K562 (cell line): ENCODE results near the gene SPTAN1. TPM values are rescaled to one million over a fixed set of nuclear protein-coding genes. Genes with fewer than 3 reads are reported as not detected.

ENCODE experiments used
- ATAC-seq: fragments of 200-7000 bp; cut with Tn5 transposase; 3 replicates; pipeline ENCODE4 v1.9.1; 2020; ENCODE audit warnings: moderate library complexity
- BruUV-seq: library from RNA; stranded (reverse); fragments of 400-500 nt; replicated peaks from 2 replicates; lab custom pipeline; 2021; lab: Mats Ljungman, UMichigan
- CTCF ChIA-PET: fragments of 300-600 bp; formaldehyde crosslinking; extraction: SDS; loops from one replicate; lab custom pipeline; 2021; ENCODE audit warnings: low intra/inter-chr PET ratio; lab: Yijun Ruan, JAX
- POLR2A ChIA-PET: fragments of 300-600, 350-650 bp; sonication (Branson Sonifier 250); formaldehyde crosslinking; extraction: SDS; loops from one replicate; lab custom pipeline; 2021; ENCODE audit warnings: antibody characterized with exemption, inconsistent platforms; lab: Yijun Ruan, JAX
- DNase-seq, 4 experiments: peaks; one replicate each; pipeline versions ENCODE4 v3.0.0 to v3.0.0-alpha.2; 2011 to 2018; ENCODE audit warnings: low spot score in 3 of 4, mixed read lengths in 3 of 4; ENCODE audit errors: extremely low read depth in 1 of 4
- FAIRE-seq: peaks from 2 replicates; lab custom pipeline; 2011; peaks lifted over from hg19 to GRCh38; lab: Jason Lieb, UNC
- H2AFZ ChIP-seq: 2 replicates; pipeline ENCODE4 v1.6.0; 2011; ENCODE audit warnings: low read depth, low read length, control low read depth, inconsistent platforms
- H3K27ac ChIP-seq: fragments of 200-600 bp; 3 replicates; pipeline ENCODE4 v1.8.0; 2011; ENCODE audit warnings: low read depth, mild to moderate bottlenecking, control low read depth, inconsistent platforms, low read length, moderate library complexity, mixed read lengths; ENCODE audit errors: extremely low read depth
- H3K27me3 ChIP-seq, 2 experiments: fragments of 300-600 bp in 1 of 2; 2 replicates in 1 of 2; 3 replicates in 1 of 2; pipeline versions ENCODE4 v1.6.0 to v1.8.0; 2011; ENCODE audit warnings: inconsistent platforms in 2 of 2, low read length in 2 of 2, mild to moderate bottlenecking in 1 of 2, mixed read lengths in 1 of 2, moderate library complexity in 1 of 2; ENCODE audit not compliant: control insufficient read depth in 2 of 2, insufficient read depth in 2 of 2
- H3K36me3 ChIP-seq: fragments of 300-600 bp; 3 replicates; pipeline ENCODE4 v1.8.0; 2011; ENCODE audit warnings: mild to moderate bottlenecking, low read length, inconsistent platforms; ENCODE audit not compliant: control insufficient read depth, insufficient read depth
- H3K4me1 ChIP-seq, 2 experiments: fragments of 200-600 bp in 1 of 2; replicated peaks in 1 of 2; 2 replicates in 1 of 2; 3 replicates in 1 of 2; pipeline versions ENCODE4 v1.5.1 to v1.8.0; 2011; ENCODE audit warnings: inconsistent platforms in 2 of 2, low read length in 2 of 2, mild to moderate bottlenecking in 1 of 2, mixed read lengths in 1 of 2, moderate library complexity in 1 of 2; ENCODE audit not compliant: control insufficient read depth in 2 of 2, insufficient read depth in 2 of 2
- H3K4me2 ChIP-seq: 2 replicates; pipeline ENCODE4 v1.6.1; 2011; ENCODE audit warnings: low read length, control low read depth, inconsistent platforms, mixed read lengths; ENCODE audit not compliant: insufficient read depth
- H3K4me3 ChIP-seq: fragments of 200-600 bp; sonication (generic), shearing (Covaris generic); 2 replicates; pipeline ENCODE4 v1.5.1; 2016; ENCODE audit warnings: control low read depth, inconsistent platforms
- H3K79me2 ChIP-seq: fragments of 200-600 bp; 3 replicates; pipeline ENCODE4 v1.8.0; 2011; ENCODE audit warnings: low read length, inconsistent platforms; ENCODE audit not compliant: control insufficient read depth, insufficient read depth
- H3K9ac ChIP-seq, 2 experiments: 2 replicates each; pipeline versions ENCODE4 v1.6.0 to v1.6.1; 2011; ENCODE audit warnings: low read depth in 2 of 2, low read length in 2 of 2, control low read depth in 1 of 2, inconsistent platforms in 1 of 2, mild to moderate bottlenecking in 1 of 2, mixed read lengths in 1 of 2; ENCODE audit not compliant: insufficient read depth in 1 of 2
- H3K9me1 ChIP-seq: one replicate; pipeline ENCODE4 v1.6.0; 2011; ENCODE audit warnings: inconsistent platforms, mild to moderate bottlenecking, low read length, moderate library complexity; ENCODE audit not compliant: control insufficient read depth, insufficient read depth
- H3K9me3 ChIP-seq: replicated peaks from 2 replicates; pipeline ENCODE4 v1.5.1; 2011; ENCODE audit warnings: low read depth, low read length, inconsistent platforms; ENCODE audit not compliant: control insufficient read depth, insufficient read depth
- H4K20me1 ChIP-seq: replicated peaks from 2 replicates; pipeline ENCODE4 v1.6.1; 2011; ENCODE audit warnings: low read length, inconsistent platforms, mixed read lengths; ENCODE audit not compliant: control insufficient read depth, insufficient read depth
- ATF4 ChIP-seq: fragments of 450-650 bp; formaldehyde crosslinking; IDR thresholded peaks from 2 replicates; pipeline ENCODE4 v1.4.0; 2022; ENCODE audit warnings: mild to moderate bottlenecking, moderate library complexity
- BRF1 ChIP-seq: IDR thresholded peaks from 3 replicates; pipeline ENCODE4 v1.6.1; 2011; ENCODE audit warnings: borderline replicate concordance, mild to moderate bottlenecking; ENCODE audit not compliant: insufficient read length; ENCODE audit errors: extremely low read depth
- CHD7 ChIP-seq: fragments of 200-600 bp; sonication (generic); IDR thresholded peaks from one replicate; pipeline ENCODE4 v1.6.1; 2012; ENCODE audit warnings: mild to moderate bottlenecking, low read depth, low read length, inconsistent platforms
- E2F1 ChIP-seq: sonication (generic); formaldehyde crosslinking; IDR thresholded peaks from 2 replicates; pipeline ENCODE4 v1.8.1; 2023; ENCODE audit warnings: mild to moderate bottlenecking, missing genetic modification reagents, moderate library complexity
- EGR1 ChIP-seq: fragments of 450-650 bp; conservative IDR thresholded peaks from 2 replicates; pipeline ENCODE4 v1.6.1; 2017; ENCODE audit warnings: mild to moderate bottlenecking
- NFYB ChIP-seq: IDR thresholded peaks from 2 replicates; pipeline ENCODE4 v1.6.1; 2011; ENCODE audit warnings: mild to moderate bottlenecking, moderate library complexity; ENCODE audit not compliant: insufficient read length; ENCODE audit errors: extremely low read depth
- NR3C1 ChIP-seq: sonication (generic); formaldehyde crosslinking; IDR thresholded peaks from 2 replicates; pipeline ENCODE4 v1.8.1; 2022; ENCODE audit warnings: missing genetic modification reagents
- RBFOX2 ChIP-seq: fragments of 200-400 bp; formaldehyde crosslinking; IDR thresholded peaks from 2 replicates; pipeline ENCODE4 v1.6.1; 2017; ENCODE audit warnings: low read depth, mild to moderate bottlenecking, low read length, moderate library complexity
- STAT5B ChIP-seq: fragments of 250-450 bp; sonication (Bioruptor Pico); IDR thresholded peaks from 2 replicates; pipeline ENCODE4 v1.8.0; 2021; ENCODE audit warnings: mild to moderate bottlenecking, inconsistent platforms
- WGBS: fragments of 100-300 bp; shearing (Covaris generic); methylation state at CpG from one replicate; pipeline ENCODE4 v1.1.6; 2016; ENCODE audit warnings: low coverage, mixed read lengths; ENCODE audit not compliant: insufficient coverage; ENCODE audit errors: missing lambda C conversion rate; 5-methylcytosine and 5-hydroxymethylcytosine counted together
- in situ Hi-C: fragments of 300-500 bp; cut with MboI; formaldehyde crosslinking; loops from 4 replicates; pipeline ENCODE4 v1.15.0; 2018; ENCODE audit warnings: inconsistent platforms, mixed read lengths
- intact Hi-C: fragments of 100-400 bp; cut with micrococcal nuclease; formaldehyde crosslinking; loops from 2 replicates; pipeline ENCODE4 v1.14.2; 2022
- polyA plus RNA-seq, 8 experiments: library from polyadenylated mRNA; depleted of rRNA in 4 of 8; stranded (reverse) in 5 of 8; unstranded in 3 of 8; fragments of >200 nt; fragmentation: Nextera tagmentation in 2 of 8; fragmentation: Illumina TruSeq in 1 of 8; extraction: Ambion mirVana in 2 of 8; extraction: Trizol in 1 of 8; gene quantifications; 2 replicates each; pipeline versions ENCODE4 v1.2.1 to v1.2.3, GENCODE V29; 2011 to 2014; ENCODE audit warnings: inconsistent platforms in 1 of 8, missing spikeins in 1 of 8
- total RNA-seq, 7 experiments: library from RNA; depleted of rRNA in 6 of 7; stranded (reverse); fragments of >200 nt in 6 of 7; fragmentation: Illumina TruSeq in 2 of 7; extraction: Trizol in 2 of 7; gene quantifications; 2 replicates each; pipeline versions ENCODE4 v1.2.1 to v1.2.3, GENCODE V29; 2011 to 2021; ENCODE audit warnings: low replicate concordance in 1 of 7

Gene SPTAN1
- total and polyA plus RNA-seq, 9 of the 15 experiments (the other 6 are each of a cell fraction or from before 2014, with no cell fraction given): 1.5 to 13.5 (median 6.8) TPM

- intact Hi-C loops (no loop called here), in situ Hi-C loops (no loop called here)
- Histone ChIP-seq H2AFZ (no peak overlapping the region), H3K4me2 (no peak overlapping the region), H3K79me2 (no peaks in the 10 kb centered on the region), H3K36me3 (peaks cover 53% of the 10 kb centered on the region), H3K27me3 (no peaks in the 10 kb centered on the region), H4K20me1 (no peaks in the 10 kb centered on the region; the same call in 1 of the 2 replicates), H3K27ac (no peak overlapping the region), H3K4me1 (peaks cover 4 to 50% of the 10 kb centered on the region in 2 experiments; a peak in 4 of 5 replicates), H3K9me1 (no peaks in the 10 kb centered on the region), H3K9ac (no peak overlapping the region), H3K9me3 (no peaks in the 10 kb centered on the region), H3K4me3 (no peak overlapping the region)
- FAIRE-seq (no peak), ATAC-seq (no peak), DNase-seq (no peak)
- ChIA-PET POLR2A (interaction anchor here (0.6 to 0.8 kb wide), 4 partner anchors 11 to 198 kb away, joined by 3 to 4 read pairs (median 4); no protein-coding TSS in a partner anchor), CTCF (no interaction called here)
- WGBS: 92% methylated on average over 10 of the region's 10 CpGs
- BruUV-seq: no TSS peak
- TF ChIP-seq CHD7 (no peak), EGR1 (no peak), ATF4 (CRISPR knock-in tag) (no peak), E2F1 (CRISPR knock-in tag) (no peak), NFYB (no peak), NR3C1 (CRISPR knock-in tag) (no peak), RBFOX2 (peak; percentile 28; the same call in 1 of the 2 replicates), BRF1 (no peak), STAT5B (no peak)
These were observed 79.7 kb downstream of the SPTAN1 start for GRCh38 chr9:128632066-128632465.
